ENCODE data around the gene PRKAG2. TPM values are rescaled to one million over a fixed set of nuclear protein-coding genes. Genes with fewer than 3 reads are reported as not detected.
A peak's percentile ranks its signal among the peaks of the same experiment; 100 is the strongest.

PRKAG2 gene
- total RNA-seq, 1 donor from 2014 or later: 15.7 TPM

DNA sequence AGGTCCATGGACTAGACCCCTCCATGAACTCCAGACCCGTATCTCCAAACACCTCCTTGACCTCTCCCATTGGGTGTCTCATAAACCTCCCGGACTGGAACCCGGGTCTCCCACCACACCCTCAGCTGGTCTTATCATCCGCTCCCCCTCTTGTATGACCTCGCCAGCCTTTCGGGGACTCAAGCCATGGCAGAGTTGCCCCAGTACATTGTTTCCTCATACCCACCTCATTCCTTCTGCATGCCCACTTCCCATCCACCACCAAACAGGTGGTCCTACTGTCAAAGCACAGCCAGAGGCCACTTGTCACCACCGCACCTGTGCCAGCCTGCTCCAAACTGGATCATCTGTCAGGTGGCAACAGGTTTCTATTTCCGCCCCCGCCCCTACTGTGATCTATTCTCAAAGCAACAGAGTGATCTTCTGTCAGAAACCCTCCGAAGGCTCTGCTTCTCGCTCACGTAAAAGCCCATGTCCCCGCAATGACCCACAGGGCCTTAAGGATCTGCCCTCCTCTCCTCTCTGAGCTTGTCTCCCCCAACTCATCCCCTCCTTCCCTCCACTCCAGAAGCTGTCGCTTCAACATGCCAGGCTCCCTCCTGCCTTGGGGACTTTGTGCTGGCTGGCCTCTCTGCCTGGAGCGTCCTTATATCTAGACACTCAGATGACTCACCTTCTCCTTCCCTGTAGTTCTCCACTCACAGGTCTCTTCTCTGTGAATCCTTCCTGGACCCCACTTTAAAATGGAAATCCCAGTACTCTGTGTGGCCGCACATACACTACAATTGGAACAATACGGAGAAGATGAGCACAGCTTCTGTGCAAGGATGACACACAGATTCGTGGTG is 22.8 kb upstream of the PRKAG2 start:
- Mint-ChIP-seq H3K27me3 (ENCODE audit: low read depth) (peaks cover 68% of the 10 kb centered on the region), H3K4me3 (no peak overlapping the region), H3K36me3 (no peaks in the 10 kb centered on the region), H3K4me1 (peaks cover 22% of the 10 kb centered on the region), H3K9me3 (no peaks in the 10 kb centered on the region), H3K27ac (no peak overlapping the region)
- TF ChIP-seq, protein P1, sequence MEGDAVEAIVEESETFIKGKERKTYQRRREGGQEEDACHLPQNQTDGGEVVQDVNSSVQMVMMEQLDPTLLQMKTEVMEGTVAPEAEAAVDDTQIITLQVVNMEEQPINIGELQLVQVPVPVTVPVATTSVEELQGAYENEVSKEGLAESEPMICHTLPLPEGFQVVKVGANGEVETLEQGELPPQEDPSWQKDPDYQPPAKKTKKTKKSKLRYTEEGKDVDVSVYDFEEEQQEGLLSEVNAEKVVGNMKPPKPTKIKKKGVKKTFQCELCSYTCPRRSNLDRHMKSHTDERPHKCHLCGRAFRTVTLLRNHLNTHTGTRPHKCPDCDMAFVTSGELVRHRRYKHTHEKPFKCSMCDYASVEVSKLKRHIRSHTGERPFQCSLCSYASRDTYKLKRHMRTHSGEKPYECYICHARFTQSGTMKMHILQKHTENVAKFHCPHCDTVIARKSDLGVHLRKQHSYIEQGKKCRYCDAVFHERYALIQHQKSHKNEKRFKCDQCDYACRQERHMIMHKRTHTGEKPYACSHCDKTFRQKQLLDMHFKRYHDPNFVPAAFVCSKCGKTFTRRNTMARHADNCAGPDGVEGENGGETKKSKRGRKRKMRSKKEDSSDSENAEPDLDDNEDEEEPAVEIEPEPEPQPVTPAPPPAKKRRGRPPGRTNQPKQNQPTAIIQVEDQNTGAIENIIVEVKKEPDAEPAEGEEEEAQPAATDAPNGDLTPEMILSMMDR (IDR thresholded peaks at IDR 0.05; ENCODE audit: unreplicated experiment): no peak
- DNase-seq (ENCODE audit: low spot score in 2 of 2, unreplicated experiment in 2 of 2): no peak

DNA sequence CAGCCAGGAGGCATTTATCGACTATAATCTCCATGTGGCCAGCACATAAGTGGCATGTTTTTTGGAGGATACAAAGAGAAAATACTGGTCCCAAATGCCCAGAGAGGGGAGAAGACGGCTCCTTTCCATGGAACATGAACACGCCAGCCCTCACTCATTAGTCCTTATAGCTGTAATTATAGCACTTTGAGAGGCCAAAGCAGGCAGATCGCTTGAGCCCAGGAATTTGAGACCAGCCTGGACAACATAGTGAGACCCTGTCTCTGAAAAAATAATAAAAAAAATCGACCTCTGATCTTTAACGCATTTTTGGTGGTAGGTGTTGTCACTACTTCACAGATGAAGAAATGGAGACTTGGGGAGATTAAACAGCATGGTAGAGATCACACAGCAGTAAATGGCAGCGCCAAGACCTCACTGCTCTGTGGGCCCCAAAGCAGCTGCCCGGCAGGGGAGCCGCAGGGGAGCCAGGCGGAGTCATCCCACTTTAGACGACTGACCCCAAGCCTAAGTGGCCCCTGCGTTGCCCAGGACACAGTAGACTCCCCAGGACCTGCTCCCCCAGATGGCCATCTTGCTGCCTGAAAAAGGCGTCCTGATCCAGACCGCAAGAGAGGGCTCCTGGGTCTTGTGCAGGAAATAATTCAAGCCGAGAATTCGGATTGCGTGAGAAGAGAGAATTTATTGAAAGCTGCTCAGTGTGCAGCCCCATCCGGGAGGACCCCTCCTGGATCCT is 21.2 kb upstream of the PRKAG2 start:
- no peaks in the 10 kb centered on the region for H3K36me3 Mint-ChIP-seq
- peaks cover 66% of the 10 kb centered on the region for H3K27me3 Mint-ChIP-seq (ENCODE audit: low read depth)
- H3K4me1 Mint-ChIP-seq: peaks cover 24% of the 10 kb centered on the region
- TF ChIP-seq, protein P1 (IDR thresholded peaks at IDR 0.05; ENCODE audit: unreplicated experiment): no peak
- DNase-seq (ENCODE audit: low spot score in 2 of 2, unreplicated experiment in 2 of 2): no peak
- no peaks in the 10 kb centered on the region for H3K9me3 Mint-ChIP-seq
- H3K4me3 Mint-ChIP-seq: no peak overlapping the region
- H3K27ac Mint-ChIP-seq: no peak overlapping the region

DNA sequence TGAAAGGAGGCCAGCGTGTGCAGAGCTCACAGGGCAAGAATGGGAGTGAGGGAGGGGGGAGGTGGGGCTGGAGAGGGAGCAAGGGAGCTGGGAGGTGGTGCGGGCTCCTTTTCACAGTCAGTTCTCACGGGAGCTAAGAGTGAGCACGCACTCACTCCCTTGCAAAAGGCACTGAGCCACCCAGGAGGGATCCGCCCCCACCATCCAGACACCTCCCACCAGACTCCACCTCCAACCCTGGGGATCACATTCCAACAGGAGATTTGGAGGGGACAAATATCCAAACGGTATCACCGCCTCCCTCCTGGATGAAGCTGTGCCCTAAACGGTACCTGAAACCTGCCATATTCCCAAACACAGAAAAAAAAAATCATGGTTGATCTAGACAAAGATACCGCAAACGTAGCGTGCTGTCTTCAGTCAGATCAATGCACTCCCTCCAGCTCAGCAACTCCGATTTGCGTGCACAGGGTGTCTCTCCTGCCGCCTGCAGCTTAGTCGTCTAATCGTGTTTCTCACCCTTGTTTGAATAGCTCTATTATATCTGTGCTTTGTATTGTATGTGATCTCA is 20.3 kb upstream of the PRKAG2 start:
- Mint-ChIP-seq H3K9me3 (no peaks in the 10 kb centered on the region), H3K27ac (no peak overlapping the region), H3K27me3 (ENCODE audit: low read depth) (peaks cover 74% of the 10 kb centered on the region), H3K36me3 (no peaks in the 10 kb centered on the region), H3K4me3 (peak overlapping the region; percentile 50), H3K4me1 (peaks cover 28% of the 10 kb centered on the region)
- TF ChIP-seq, protein P1 (IDR thresholded peaks at IDR 0.05; ENCODE audit: unreplicated experiment): no peak
- DNase-seq (ENCODE audit: low spot score in 2 of 2, unreplicated experiment in 2 of 2): no peak

DNA sequence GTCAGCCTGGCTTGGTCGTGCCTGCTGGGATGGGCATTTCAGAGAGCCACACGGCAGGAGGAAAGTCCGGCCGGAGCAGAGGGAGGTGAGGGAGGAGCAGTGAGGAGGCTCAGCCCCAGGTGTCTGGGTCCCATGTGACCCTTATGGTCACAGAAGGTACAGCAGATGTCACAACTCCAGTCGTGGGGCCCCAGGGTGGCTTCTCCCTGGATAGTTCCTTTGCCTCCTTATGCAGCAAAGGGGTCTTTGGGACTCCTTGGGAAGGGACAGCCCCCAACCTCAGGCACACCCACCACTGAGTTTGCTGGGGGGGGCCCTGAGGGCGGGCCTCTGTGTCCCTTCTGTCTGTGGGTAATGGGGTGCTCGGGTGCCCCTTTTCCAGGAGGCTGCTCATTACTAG is 19.6 kb upstream of the PRKAG2 start:
- no peaks in the 10 kb centered on the region for H3K9me3 Mint-ChIP-seq
- H3K4me1 Mint-ChIP-seq: peaks cover 34% of the 10 kb centered on the region
- H3K36me3 Mint-ChIP-seq: no peaks in the 10 kb centered on the region
- DNase-seq (ENCODE audit: low spot score in 2 of 2, unreplicated experiment in 2 of 2): no peak
- H3K4me3 Mint-ChIP-seq: peak overlapping the region; percentile 50
- no peak overlapping the region for H3K27ac Mint-ChIP-seq
- TF ChIP-seq, protein P1 (IDR thresholded peaks at IDR 0.05; ENCODE audit: unreplicated experiment): no peak
- peaks cover 74% of the 10 kb centered on the region for H3K27me3 Mint-ChIP-seq (ENCODE audit: low read depth)

DNA sequence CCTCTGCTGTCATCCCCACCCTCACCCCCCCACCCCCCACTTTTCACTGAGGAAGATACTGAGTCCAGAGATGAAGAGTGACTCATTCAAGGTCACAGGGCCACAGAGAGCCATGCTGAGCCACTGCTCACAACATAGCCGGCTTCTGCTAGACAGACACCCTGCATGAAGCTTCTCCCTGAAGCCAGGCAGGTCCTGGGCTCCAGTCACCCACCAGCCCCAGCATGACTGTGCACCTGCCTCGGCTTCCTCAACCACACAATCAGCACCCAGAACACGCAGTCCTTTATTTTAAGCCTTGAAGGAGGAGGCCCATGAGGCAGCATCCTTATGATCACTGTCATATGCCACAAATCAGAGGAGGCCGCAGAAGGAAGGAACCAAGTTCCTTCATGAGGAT is 19.2 kb upstream of the PRKAG2 start:
- no peak overlapping the region for H3K27ac Mint-ChIP-seq
- no peak for DNase-seq (ENCODE audit: low spot score in 2 of 2, unreplicated experiment in 2 of 2)
- TF ChIP-seq, protein P1 (IDR thresholded peaks at IDR 0.05; ENCODE audit: unreplicated experiment): no peak
- H3K4me1 Mint-ChIP-seq: peaks cover 33% of the 10 kb centered on the region
- no peak overlapping the region for H3K4me3 Mint-ChIP-seq
- H3K9me3 Mint-ChIP-seq: no peaks in the 10 kb centered on the region
- H3K27me3 Mint-ChIP-seq (ENCODE audit: low read depth): peaks cover 74% of the 10 kb centered on the region
- H3K36me3 Mint-ChIP-seq: no peaks in the 10 kb centered on the region
